ENCODE results near the gene SMIM14.
"Not testable (repeated sequence)": the region's sequence is repeated elsewhere in the genome, so short reads cannot be mapped to it uniquely, and the experiment has no call there.

SMIM14 gene

GRCh38 chr4:39642885-39643552, 4.4 kb upstream of the SMIM14 start:
- no peak for DNase-seq (ENCODE audit: low spot score)

- DNase-seq (ENCODE audit: low spot score): no peak
Observed at GRCh38 chr4:39641451-39641850, 2.8 kb upstream of the SMIM14 start.

GRCh38 chr4:39637586-39638353, 895 bp downstream of the SMIM14 start:
- no peak for DNase-seq (ENCODE audit: low spot score)

GRCh38 chr4:39637221-39637585, 1.5 kb downstream of the SMIM14 start:
- DNase-seq (ENCODE audit: low spot score): no peak

- DNase-seq (ENCODE audit: low spot score): no peak
Observed at GRCh38 chr4:39636531-39637184, 2.0 kb downstream of the SMIM14 start.

GRCh38 chr4:39635023-39635422, 3.6 kb downstream of the SMIM14 start:
- no peak for DNase-seq (ENCODE audit: low spot score)

GRCh38 chr4:39631700-39632079, 7.0 kb downstream of the SMIM14 start:
- DNase-seq (ENCODE audit: low spot score): no peak

GRCh38 chr4:39627413-39627812, 11.3 kb downstream of the SMIM14 start:
- DNase-seq (ENCODE audit: low spot score): no peak

GRCh38 chr4:39626913-39627312, 11.8 kb downstream of the SMIM14 start:
- DNase-seq (ENCODE audit: low spot score): no peak

GRCh38 chr4:39626261-39626660, 12.4 kb downstream of the SMIM14 start:
- DNase-seq (ENCODE audit: low spot score): no peak

- no peak for DNase-seq (ENCODE audit: low spot score)
Observed at GRCh38 chr4:39621582-39621981, 17.1 kb downstream of the SMIM14 start.

- no peak for DNase-seq (ENCODE audit: low spot score)
Observed at GRCh38 chr4:39620551-39621313, 17.9 kb downstream of the SMIM14 start.

- DNase-seq (ENCODE audit: low spot score): no peak
Observed at GRCh38 chr4:39617534-39617933, 21.1 kb downstream of the SMIM14 start.

GRCh38 chr4:39616651-39617050, 22.0 kb downstream of the SMIM14 start:
- DNase-seq (ENCODE audit: low spot score): no peak

GRCh38 chr4:39616112-39616511, 22.6 kb downstream of the SMIM14 start:
- DNase-seq (ENCODE audit: low spot score): not testable (repeated sequence)

- DNase-seq (ENCODE audit: low spot score): no peak
Observed at GRCh38 chr4:39614487-39615162, 24.0 kb downstream of the SMIM14 start.

GRCh38 chr4:39613093-39613656, 25.5 kb downstream of the SMIM14 start:
- DNase-seq (ENCODE audit: low spot score): no peak

GRCh38 chr4:39609454-39609931, 29.2 kb downstream of the SMIM14 start:
- DNase-seq (ENCODE audit: low spot score): no peak

- no peak for DNase-seq (ENCODE audit: low spot score)
Observed at GRCh38 chr4:39608451-39608850, 30.2 kb downstream of the SMIM14 start.

- no peak for DNase-seq (ENCODE audit: low spot score)
Observed at GRCh38 chr4:39606747-39607146, 31.9 kb downstream of the SMIM14 start.

GRCh38 chr4:39597695-39598381, 40.8 kb downstream of the SMIM14 start:
- no peak for DNase-seq (ENCODE audit: low spot score)
